WTC11 (cell line): ENCODE measurements around the gene SCARB2. TPM values are rescaled to one million over a fixed set of nuclear protein-coding genes. Genes with fewer than 3 reads are reported as not detected.

Experiments
- FOXP1 ChIP-seq: sonication (generic); formaldehyde crosslinking; IDR thresholded peaks from 2 replicates; pipeline ENCODE4 v1.8.0; 2022; ENCODE audit warnings: missing genetic modification reagents, mild to moderate bottlenecking, moderate library complexity, borderline replicate concordance
- MYBL2 ChIP-seq: sonication (generic); formaldehyde crosslinking; IDR thresholded peaks from 2 replicates; pipeline ENCODE4 v1.8.1; 2023; ENCODE audit warnings: mild to moderate bottlenecking, moderate library complexity, missing genetic modification reagents
- NFATC4 ChIP-seq: fragments of 250-450 bp; sonication (Bioruptor Pico); IDR thresholded peaks from 2 replicates; pipeline ENCODE4 v1.9.0; 2021; ENCODE audit warnings: mild to moderate bottlenecking
- NFYB ChIP-seq: sonication (generic); formaldehyde crosslinking; conservative IDR thresholded peaks from 2 replicates; pipeline ENCODE4 v1.8.0; 2022; ENCODE audit warnings: low read depth, missing genetic modification reagents
- RELA ChIP-seq: sonication (generic); formaldehyde crosslinking; IDR thresholded peaks from 2 replicates; pipeline ENCODE4 v1.8.1; 2022; ENCODE audit warnings: missing genetic modification reagents, mild to moderate bottlenecking, borderline replicate concordance
- TP53 ChIP-seq: sonication (generic); formaldehyde crosslinking; IDR thresholded peaks from 2 replicates; pipeline ENCODE4 v1.8.1; 2023; ENCODE audit warnings: mild to moderate bottlenecking, missing genetic modification reagents
- ZBTB21 ChIP-seq: sonication (generic); formaldehyde crosslinking; IDR thresholded peaks from 2 replicates; pipeline ENCODE4 v1.8.1; 2023; ENCODE audit warnings: mild to moderate bottlenecking, missing genetic modification reagents, borderline replicate concordance
- total RNA-seq: library from RNA; stranded (reverse); gene quantifications from 3 replicates; pipeline ENCODE4 v1.2.3, GENCODE V29; 2021
- TF ChIP-seq, protein P1 (sequence below): sonication (generic); formaldehyde crosslinking; IDR thresholded peaks from 2 replicates; pipeline ENCODE4 v1.8.1; 2023; ENCODE audit warnings: mild to moderate bottlenecking, missing genetic modification reagents, borderline replicate concordance
- TF ChIP-seq, protein P2 (sequence below): sonication (generic); formaldehyde crosslinking; IDR thresholded peaks from 2 replicates; pipeline ENCODE4 v1.8.0; 2023; ENCODE audit warnings: mild to moderate bottlenecking, missing genetic modification reagents
- TF ChIP-seq, protein P3 (sequence below): fragments of 250-450 bp; sonication (Bioruptor Pico); IDR thresholded peaks from 2 replicates; pipeline ENCODE4 v1.9.0; 2021; ENCODE audit warnings: mild to moderate bottlenecking
- TF ChIP-seq, protein P4 (sequence below): fragments of 250-450 bp; sonication (Bioruptor Pico); IDR thresholded peaks from 2 replicates; pipeline ENCODE4 v1.9.0; 2021; ENCODE audit warnings: mild to moderate bottlenecking, borderline replicate concordance
- TF ChIP-seq, protein P5 (sequence below): sonication (generic); formaldehyde crosslinking; IDR thresholded peaks from 2 replicates; pipeline ENCODE4 v1.8.0; 2022; ENCODE audit warnings: mild to moderate bottlenecking, missing genetic modification reagents
- TF ChIP-seq, protein P6 (sequence below): sonication (generic); formaldehyde crosslinking; conservative IDR thresholded peaks from 2 replicates; pipeline ENCODE4 v1.8.1; 2022; ENCODE audit warnings: mild to moderate bottlenecking, missing genetic modification reagents

The SCARB2 gene
- total RNA-seq, 1 experiment from 2014 or later = 38.0 TPM

DNA sequence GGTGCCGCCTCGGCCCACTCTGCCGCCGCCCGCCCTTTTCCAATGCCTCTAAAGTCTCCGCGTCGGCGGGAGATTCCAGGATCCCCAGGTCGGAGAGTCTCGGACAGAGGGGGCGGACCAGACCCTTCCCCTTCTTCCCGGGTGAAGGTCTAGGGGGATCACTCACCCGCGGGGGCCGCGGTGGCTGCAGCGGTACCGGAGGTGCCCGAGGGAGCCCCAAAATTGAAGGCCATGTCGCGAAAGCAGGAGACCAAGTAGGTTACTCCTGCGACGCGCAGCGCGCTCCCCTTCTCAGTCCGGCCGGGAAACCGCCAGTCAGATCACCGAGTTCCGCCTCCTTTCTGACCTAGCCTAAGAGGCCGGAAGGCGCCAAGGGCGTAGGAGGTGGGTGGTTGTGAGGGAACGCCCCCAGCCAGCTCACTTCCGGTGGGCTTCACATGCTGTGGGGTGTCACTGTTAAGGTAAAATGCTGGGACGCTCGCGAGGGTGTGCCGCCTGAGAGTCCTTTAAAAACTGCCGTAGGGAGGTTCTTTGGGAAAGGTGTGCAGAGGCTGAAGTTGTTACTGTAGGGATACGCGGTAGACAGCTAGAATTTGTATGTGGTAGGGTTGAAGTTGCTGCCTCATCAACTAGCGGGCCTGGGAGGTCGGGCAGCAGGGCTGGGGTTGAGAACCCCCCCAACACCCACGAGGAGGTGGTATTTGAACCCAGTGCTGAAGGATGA, 65.3 kb downstream of the SCARB2 start, which contains the start of gene NUP54 (continued):
- TF ChIP-seq, protein P1, sequence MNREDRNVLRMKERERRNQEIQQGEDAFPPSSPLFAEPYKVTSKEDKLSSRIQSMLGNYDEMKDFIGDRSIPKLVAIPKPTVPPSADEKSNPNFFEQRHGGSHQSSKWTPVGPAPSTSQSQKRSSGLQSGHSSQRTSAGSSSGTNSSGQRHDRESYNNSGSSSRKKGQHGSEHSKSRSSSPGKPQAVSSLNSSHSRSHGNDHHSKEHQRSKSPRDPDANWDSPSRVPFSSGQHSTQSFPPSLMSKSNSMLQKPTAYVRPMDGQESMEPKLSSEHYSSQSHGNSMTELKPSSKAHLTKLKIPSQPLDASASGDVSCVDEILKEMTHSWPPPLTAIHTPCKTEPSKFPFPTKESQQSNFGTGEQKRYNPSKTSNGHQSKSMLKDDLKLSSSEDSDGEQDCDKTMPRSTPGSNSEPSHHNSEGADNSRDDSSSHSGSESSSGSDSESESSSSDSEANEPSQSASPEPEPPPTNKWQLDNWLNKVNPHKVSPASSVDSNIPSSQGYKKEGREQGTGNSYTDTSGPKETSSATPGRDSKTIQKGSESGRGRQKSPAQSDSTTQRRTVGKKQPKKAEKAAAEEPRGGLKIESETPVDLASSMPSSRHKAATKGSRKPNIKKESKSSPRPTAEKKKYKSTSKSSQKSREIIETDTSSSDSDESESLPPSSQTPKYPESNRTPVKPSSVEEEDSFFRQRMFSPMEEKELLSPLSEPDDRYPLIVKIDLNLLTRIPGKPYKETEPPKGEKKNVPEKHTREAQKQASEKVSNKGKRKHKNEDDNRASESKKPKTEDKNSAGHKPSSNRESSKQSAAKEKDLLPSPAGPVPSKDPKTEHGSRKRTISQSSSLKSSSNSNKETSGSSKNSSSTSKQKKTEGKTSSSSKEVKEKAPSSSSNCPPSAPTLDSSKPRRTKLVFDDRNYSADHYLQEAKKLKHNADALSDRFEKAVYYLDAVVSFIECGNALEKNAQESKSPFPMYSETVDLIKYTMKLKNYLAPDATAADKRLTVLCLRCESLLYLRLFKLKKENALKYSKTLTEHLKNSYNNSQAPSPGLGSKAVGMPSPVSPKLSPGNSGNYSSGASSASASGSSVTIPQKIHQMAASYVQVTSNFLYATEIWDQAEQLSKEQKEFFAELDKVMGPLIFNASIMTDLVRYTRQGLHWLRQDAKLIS = 0 out of 2 replicates have a peak, but pooled peaks have one; percentile 40
- TF ChIP-seq ZBTB21 (CRISPR knock-in tag) = 0 out of 2 replicates have a peak, but pooled peaks have one; percentile 50
- TF ChIP-seq TP53 (CRISPR knock-in tag) = 0 out of 2 replicates have a peak, but pooled peaks have one; percentile 59
- TF ChIP-seq NFYB (CRISPR knock-in tag) = no peak
- TF ChIP-seq, protein P2, sequence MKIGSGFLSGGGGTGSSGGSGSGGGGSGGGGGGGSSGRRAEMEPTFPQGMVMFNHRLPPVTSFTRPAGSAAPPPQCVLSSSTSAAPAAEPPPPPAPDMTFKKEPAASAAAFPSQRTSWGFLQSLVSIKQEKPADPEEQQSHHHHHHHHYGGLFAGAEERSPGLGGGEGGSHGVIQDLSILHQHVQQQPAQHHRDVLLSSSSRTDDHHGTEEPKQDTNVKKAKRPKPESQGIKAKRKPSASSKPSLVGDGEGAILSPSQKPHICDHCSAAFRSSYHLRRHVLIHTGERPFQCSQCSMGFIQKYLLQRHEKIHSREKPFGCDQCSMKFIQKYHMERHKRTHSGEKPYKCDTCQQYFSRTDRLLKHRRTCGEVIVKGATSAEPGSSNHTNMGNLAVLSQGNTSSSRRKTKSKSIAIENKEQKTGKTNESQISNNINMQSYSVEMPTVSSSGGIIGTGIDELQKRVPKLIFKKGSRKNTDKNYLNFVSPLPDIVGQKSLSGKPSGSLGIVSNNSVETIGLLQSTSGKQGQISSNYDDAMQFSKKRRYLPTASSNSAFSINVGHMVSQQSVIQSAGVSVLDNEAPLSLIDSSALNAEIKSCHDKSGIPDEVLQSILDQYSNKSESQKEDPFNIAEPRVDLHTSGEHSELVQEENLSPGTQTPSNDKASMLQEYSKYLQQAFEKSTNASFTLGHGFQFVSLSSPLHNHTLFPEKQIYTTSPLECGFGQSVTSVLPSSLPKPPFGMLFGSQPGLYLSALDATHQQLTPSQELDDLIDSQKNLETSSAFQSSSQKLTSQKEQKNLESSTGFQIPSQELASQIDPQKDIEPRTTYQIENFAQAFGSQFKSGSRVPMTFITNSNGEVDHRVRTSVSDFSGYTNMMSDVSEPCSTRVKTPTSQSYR (CRISPR knock-in tag) = 0 out of 2 replicates have a peak, but pooled peaks have one; percentile 37
- TF ChIP-seq NFATC4 = no peak
- TF ChIP-seq, protein P3, sequence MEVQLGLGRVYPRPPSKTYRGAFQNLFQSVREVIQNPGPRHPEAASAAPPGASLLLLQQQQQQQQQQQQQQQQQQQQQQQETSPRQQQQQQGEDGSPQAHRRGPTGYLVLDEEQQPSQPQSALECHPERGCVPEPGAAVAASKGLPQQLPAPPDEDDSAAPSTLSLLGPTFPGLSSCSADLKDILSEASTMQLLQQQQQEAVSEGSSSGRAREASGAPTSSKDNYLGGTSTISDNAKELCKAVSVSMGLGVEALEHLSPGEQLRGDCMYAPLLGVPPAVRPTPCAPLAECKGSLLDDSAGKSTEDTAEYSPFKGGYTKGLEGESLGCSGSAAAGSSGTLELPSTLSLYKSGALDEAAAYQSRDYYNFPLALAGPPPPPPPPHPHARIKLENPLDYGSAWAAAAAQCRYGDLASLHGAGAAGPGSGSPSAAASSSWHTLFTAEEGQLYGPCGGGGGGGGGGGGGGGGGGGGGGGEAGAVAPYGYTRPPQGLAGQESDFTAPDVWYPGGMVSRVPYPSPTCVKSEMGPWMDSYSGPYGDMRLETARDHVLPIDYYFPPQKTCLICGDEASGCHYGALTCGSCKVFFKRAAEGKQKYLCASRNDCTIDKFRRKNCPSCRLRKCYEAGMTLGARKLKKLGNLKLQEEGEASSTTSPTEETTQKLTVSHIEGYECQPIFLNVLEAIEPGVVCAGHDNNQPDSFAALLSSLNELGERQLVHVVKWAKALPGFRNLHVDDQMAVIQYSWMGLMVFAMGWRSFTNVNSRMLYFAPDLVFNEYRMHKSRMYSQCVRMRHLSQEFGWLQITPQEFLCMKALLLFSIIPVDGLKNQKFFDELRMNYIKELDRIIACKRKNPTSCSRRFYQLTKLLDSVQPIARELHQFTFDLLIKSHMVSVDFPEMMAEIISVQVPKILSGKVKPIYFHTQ (CRISPR knock-in tag) = 0 out of 2 replicates have a peak, but pooled peaks have one; percentile 60
- TF ChIP-seq, protein P4, sequence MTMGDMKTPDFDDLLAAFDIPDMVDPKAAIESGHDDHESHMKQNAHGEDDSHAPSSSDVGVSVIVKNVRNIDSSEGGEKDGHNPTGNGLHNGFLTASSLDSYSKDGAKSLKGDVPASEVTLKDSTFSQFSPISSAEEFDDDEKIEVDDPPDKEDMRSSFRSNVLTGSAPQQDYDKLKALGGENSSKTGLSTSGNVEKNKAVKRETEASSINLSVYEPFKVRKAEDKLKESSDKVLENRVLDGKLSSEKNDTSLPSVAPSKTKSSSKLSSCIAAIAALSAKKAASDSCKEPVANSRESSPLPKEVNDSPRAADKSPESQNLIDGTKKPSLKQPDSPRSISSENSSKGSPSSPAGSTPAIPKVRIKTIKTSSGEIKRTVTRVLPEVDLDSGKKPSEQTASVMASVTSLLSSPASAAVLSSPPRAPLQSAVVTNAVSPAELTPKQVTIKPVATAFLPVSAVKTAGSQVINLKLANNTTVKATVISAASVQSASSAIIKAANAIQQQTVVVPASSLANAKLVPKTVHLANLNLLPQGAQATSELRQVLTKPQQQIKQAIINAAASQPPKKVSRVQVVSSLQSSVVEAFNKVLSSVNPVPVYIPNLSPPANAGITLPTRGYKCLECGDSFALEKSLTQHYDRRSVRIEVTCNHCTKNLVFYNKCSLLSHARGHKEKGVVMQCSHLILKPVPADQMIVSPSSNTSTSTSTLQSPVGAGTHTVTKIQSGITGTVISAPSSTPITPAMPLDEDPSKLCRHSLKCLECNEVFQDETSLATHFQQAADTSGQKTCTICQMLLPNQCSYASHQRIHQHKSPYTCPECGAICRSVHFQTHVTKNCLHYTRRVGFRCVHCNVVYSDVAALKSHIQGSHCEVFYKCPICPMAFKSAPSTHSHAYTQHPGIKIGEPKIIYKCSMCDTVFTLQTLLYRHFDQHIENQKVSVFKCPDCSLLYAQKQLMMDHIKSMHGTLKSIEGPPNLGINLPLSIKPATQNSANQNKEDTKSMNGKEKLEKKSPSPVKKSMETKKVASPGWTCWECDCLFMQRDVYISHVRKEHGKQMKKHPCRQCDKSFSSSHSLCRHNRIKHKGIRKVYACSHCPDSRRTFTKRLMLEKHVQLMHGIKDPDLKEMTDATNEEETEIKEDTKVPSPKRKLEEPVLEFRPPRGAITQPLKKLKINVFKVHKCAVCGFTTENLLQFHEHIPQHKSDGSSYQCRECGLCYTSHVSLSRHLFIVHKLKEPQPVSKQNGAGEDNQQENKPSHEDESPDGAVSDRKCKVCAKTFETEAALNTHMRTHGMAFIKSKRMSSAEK (CRISPR knock-in tag) = peak; percentile 74; the same call in 1 of the 2 replicates
- peak; percentile 85 for TF ChIP-seq FOXP1 (CRISPR knock-in tag)
- TF ChIP-seq MYBL2 (CRISPR knock-in tag) = peak; percentile 69; the same call in 1 of the 2 replicates
- TF ChIP-seq RELA = peak; percentile 72; the same call in 1 of the 2 replicates
- TF ChIP-seq, protein P5, sequence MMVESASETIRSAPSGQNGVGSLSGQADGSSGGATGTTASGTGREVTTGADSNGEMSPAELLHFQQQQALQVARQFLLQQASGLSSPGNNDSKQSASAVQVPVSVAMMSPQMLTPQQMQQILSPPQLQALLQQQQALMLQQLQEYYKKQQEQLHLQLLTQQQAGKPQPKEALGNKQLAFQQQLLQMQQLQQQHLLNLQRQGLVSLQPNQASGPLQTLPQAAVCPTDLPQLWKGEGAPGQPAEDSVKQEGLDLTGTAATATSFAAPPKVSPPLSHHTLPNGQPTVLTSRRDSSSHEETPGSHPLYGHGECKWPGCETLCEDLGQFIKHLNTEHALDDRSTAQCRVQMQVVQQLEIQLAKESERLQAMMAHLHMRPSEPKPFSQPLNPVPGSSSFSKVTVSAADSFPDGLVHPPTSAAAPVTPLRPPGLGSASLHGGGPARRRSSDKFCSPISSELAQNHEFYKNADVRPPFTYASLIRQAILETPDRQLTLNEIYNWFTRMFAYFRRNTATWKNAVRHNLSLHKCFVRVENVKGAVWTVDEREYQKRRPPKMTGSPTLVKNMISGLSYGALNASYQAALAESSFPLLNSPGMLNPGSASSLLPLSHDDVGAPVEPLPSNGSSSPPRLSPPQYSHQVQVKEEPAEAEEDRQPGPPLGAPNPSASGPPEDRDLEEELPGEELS (CRISPR knock-in tag) = peak; percentile 40; the same call in 1 of the 2 replicates
- TF ChIP-seq, protein P6, sequence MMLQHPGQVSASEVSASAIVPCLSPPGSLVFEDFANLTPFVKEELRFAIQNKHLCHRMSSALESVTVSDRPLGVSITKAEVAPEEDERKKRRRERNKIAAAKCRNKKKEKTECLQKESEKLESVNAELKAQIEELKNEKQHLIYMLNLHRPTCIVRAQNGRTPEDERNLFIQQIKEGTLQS (CRISPR knock-in tag) = no peak
